ENCODE results near the gene GTF2F2.

Gene GTF2F2

GRCh38 chr13:45302507-45302906 lies 182.2 kb downstream of the GTF2F2 start:
- Histone ChIP-seq H3K4me1 (ENCODE audit: control insufficient read depth, insufficient read depth, low read length, unreplicated experiment) (peaks cover 7% of the 10 kb centered on the region), H3K79me2 (ENCODE audit: control insufficient read depth, insufficient read depth, low read length, unreplicated experiment) (no peaks in the 10 kb centered on the region), H2AFZ (ENCODE audit: low read length, unreplicated experiment) (no peak overlapping the region), H3K36me3 (ENCODE audit: insufficient read depth, low read length) (no peaks in the 10 kb centered on the region), H3K4me3 (ENCODE audit: low read depth, low read length) (no peak overlapping the region), H3K27me3 (ENCODE audit: insufficient read depth, low read length) (no peaks in the 10 kb centered on the region), H3K27ac (ENCODE audit: low read depth, low read length) (no peak overlapping the region)

GRCh38 chr13:45303026-45303425 lies 182.7 kb downstream of the GTF2F2 start:
- no peak overlapping the region for H2AFZ ChIP-seq (ENCODE audit: low read length, unreplicated experiment)
- H3K4me3 ChIP-seq (ENCODE audit: low read depth, low read length) = no peak overlapping the region
- no peaks in the 10 kb centered on the region for H3K36me3 ChIP-seq (ENCODE audit: insufficient read depth, low read length)
- H3K79me2 ChIP-seq (ENCODE audit: control insufficient read depth, insufficient read depth, low read length, unreplicated experiment) = no peaks in the 10 kb centered on the region
- H3K4me1 ChIP-seq (ENCODE audit: control insufficient read depth, insufficient read depth, low read length, unreplicated experiment) = peaks cover 7% of the 10 kb centered on the region
- H3K27me3 ChIP-seq (ENCODE audit: insufficient read depth, low read length) = no peaks in the 10 kb centered on the region
- H3K27ac ChIP-seq (ENCODE audit: low read depth, low read length) = no peak overlapping the region

- H3K36me3 ChIP-seq (ENCODE audit: insufficient read depth, low read length) = no peaks in the 10 kb centered on the region
- no peaks in the 10 kb centered on the region for H3K79me2 ChIP-seq (ENCODE audit: control insufficient read depth, insufficient read depth, low read length, unreplicated experiment)
- no peak overlapping the region for H3K4me3 ChIP-seq (ENCODE audit: low read depth, low read length)
- H2AFZ ChIP-seq (ENCODE audit: low read length, unreplicated experiment) = no peak overlapping the region
- H3K27ac ChIP-seq (ENCODE audit: low read depth, low read length) = no peak overlapping the region
- no peaks in the 10 kb centered on the region for H3K27me3 ChIP-seq (ENCODE audit: insufficient read depth, low read length)
- H3K4me1 ChIP-seq (ENCODE audit: control insufficient read depth, insufficient read depth, low read length, unreplicated experiment) = peaks cover 7% of the 10 kb centered on the region
Observed at GRCh38 chr13:45303866-45304265, 183.6 kb downstream of the GTF2F2 start.

GRCh38 chr13:45305079-45305478 lies 184.8 kb downstream of the GTF2F2 start:
- H3K4me3 ChIP-seq (ENCODE audit: low read depth, low read length) = no peak overlapping the region
- peaks cover 4% of the 10 kb centered on the region for H3K4me1 ChIP-seq (ENCODE audit: control insufficient read depth, insufficient read depth, low read length, unreplicated experiment)
- no peak overlapping the region for H3K27ac ChIP-seq (ENCODE audit: low read depth, low read length)
- no peaks in the 10 kb centered on the region for H3K27me3 ChIP-seq (ENCODE audit: insufficient read depth, low read length)
- H3K36me3 ChIP-seq (ENCODE audit: insufficient read depth, low read length) = no peaks in the 10 kb centered on the region
- H3K79me2 ChIP-seq (ENCODE audit: control insufficient read depth, insufficient read depth, low read length, unreplicated experiment) = no peaks in the 10 kb centered on the region
- no peak overlapping the region for H2AFZ ChIP-seq (ENCODE audit: low read length, unreplicated experiment)

- no peaks in the 10 kb centered on the region for H3K79me2 ChIP-seq (ENCODE audit: control insufficient read depth, insufficient read depth, low read length, unreplicated experiment)
- H2AFZ ChIP-seq (ENCODE audit: low read length, unreplicated experiment) = no peak overlapping the region
- H3K4me1 ChIP-seq (ENCODE audit: control insufficient read depth, insufficient read depth, low read length, unreplicated experiment) = peaks cover 4% of the 10 kb centered on the region
- H3K27me3 ChIP-seq (ENCODE audit: insufficient read depth, low read length) = no peaks in the 10 kb centered on the region
- no peak overlapping the region for H3K27ac ChIP-seq (ENCODE audit: low read depth, low read length)
- H3K36me3 ChIP-seq (ENCODE audit: insufficient read depth, low read length) = no peaks in the 10 kb centered on the region
- H3K4me3 ChIP-seq (ENCODE audit: low read depth, low read length) = no peak overlapping the region
Observed at GRCh38 chr13:45306966-45307365, 186.7 kb downstream of the GTF2F2 start.

- Histone ChIP-seq H2AFZ (ENCODE audit: low read length, unreplicated experiment) (peak overlapping the region; percentile 39), H3K4me1 (ENCODE audit: control insufficient read depth, insufficient read depth, low read length, unreplicated experiment) (peaks cover 4% of the 10 kb centered on the region), H3K79me2 (ENCODE audit: control insufficient read depth, insufficient read depth, low read length, unreplicated experiment) (no peaks in the 10 kb centered on the region), H3K27me3 (ENCODE audit: insufficient read depth, low read length) (no peaks in the 10 kb centered on the region), H3K36me3 (ENCODE audit: insufficient read depth, low read length) (no peaks in the 10 kb centered on the region), H3K4me3 (ENCODE audit: low read depth, low read length) (peak overlapping the region; percentile 76), H3K27ac (ENCODE audit: low read depth, low read length) (no peak overlapping the region)
Observed at GRCh38 chr13:45310341-45311131, 190.2 kb downstream of the GTF2F2 start.

- Histone ChIP-seq H2AFZ (ENCODE audit: low read length, unreplicated experiment) (no peak overlapping the region), H3K4me3 (ENCODE audit: low read depth, low read length) (no peak overlapping the region), H3K36me3 (ENCODE audit: insufficient read depth, low read length) (no peaks in the 10 kb centered on the region), H3K27ac (ENCODE audit: low read depth, low read length) (no peak overlapping the region), H3K4me1 (ENCODE audit: control insufficient read depth, insufficient read depth, low read length, unreplicated experiment) (no peaks in the 10 kb centered on the region), H3K27me3 (ENCODE audit: insufficient read depth, low read length) (no peaks in the 10 kb centered on the region), H3K79me2 (ENCODE audit: control insufficient read depth, insufficient read depth, low read length, unreplicated experiment) (no peaks in the 10 kb centered on the region)
Observed at GRCh38 chr13:45314822-45315221, 194.5 kb downstream of the GTF2F2 start.

GRCh38 chr13:45315520-45316167 lies 195.3 kb downstream of the GTF2F2 start:
- Histone ChIP-seq H3K27ac (ENCODE audit: low read depth, low read length) (no peak overlapping the region), H3K36me3 (ENCODE audit: insufficient read depth, low read length) (no peaks in the 10 kb centered on the region), H3K79me2 (ENCODE audit: control insufficient read depth, insufficient read depth, low read length, unreplicated experiment) (no peaks in the 10 kb centered on the region), H2AFZ (ENCODE audit: low read length, unreplicated experiment) (no peak overlapping the region), H3K4me1 (ENCODE audit: control insufficient read depth, insufficient read depth, low read length, unreplicated experiment) (no peaks in the 10 kb centered on the region), H3K4me3 (ENCODE audit: low read depth, low read length) (no peak overlapping the region), H3K27me3 (ENCODE audit: insufficient read depth, low read length) (no peaks in the 10 kb centered on the region)

GRCh38 chr13:45316338-45316737 lies 196.0 kb downstream of the GTF2F2 start:
- Histone ChIP-seq H3K27ac (ENCODE audit: low read depth, low read length) (no peak overlapping the region), H2AFZ (ENCODE audit: low read length, unreplicated experiment) (no peak overlapping the region), H3K4me1 (ENCODE audit: control insufficient read depth, insufficient read depth, low read length, unreplicated experiment) (no peaks in the 10 kb centered on the region), H3K4me3 (ENCODE audit: low read depth, low read length) (no peak overlapping the region), H3K36me3 (ENCODE audit: insufficient read depth, low read length) (no peaks in the 10 kb centered on the region), H3K27me3 (ENCODE audit: insufficient read depth, low read length) (no peaks in the 10 kb centered on the region), H3K79me2 (ENCODE audit: control insufficient read depth, insufficient read depth, low read length, unreplicated experiment) (no peaks in the 10 kb centered on the region)

- no peaks in the 10 kb centered on the region for H3K36me3 ChIP-seq (ENCODE audit: insufficient read depth, low read length)
- no peaks in the 10 kb centered on the region for H3K79me2 ChIP-seq (ENCODE audit: control insufficient read depth, insufficient read depth, low read length, unreplicated experiment)
- no peak overlapping the region for H3K27ac ChIP-seq (ENCODE audit: low read depth, low read length)
- no peaks in the 10 kb centered on the region for H3K4me1 ChIP-seq (ENCODE audit: control insufficient read depth, insufficient read depth, low read length, unreplicated experiment)
- no peak overlapping the region for H3K4me3 ChIP-seq (ENCODE audit: low read depth, low read length)
- no peaks in the 10 kb centered on the region for H3K27me3 ChIP-seq (ENCODE audit: insufficient read depth, low read length)
- no peak overlapping the region for H2AFZ ChIP-seq (ENCODE audit: low read length, unreplicated experiment)
Observed at GRCh38 chr13:45316996-45317395, 196.7 kb downstream of the GTF2F2 start.
